HFFc6 (cell line): Measurements from ENCODE around the gene IMMP1L. TPM values are rescaled to one million over a fixed set of nuclear protein-coding genes. Genes with fewer than 3 reads are reported as not detected.

ENCODE experiments used
- DNase-seq: peaks from one replicate; pipeline ENCODE4 v3.0.0-alpha.2; 2018
- H3K27ac Mint-ChIP-seq: 2 replicates; pipeline ENCODE4 v1.8.0; 2020; ENCODE audit warnings: mild to moderate bottlenecking, mixed read lengths
- H3K27me3 Mint-ChIP-seq: 2 replicates; pipeline ENCODE4 v1.8.0; 2021; ENCODE audit warnings: mild to moderate bottlenecking, moderate library complexity, mixed read lengths; ENCODE audit not compliant: insufficient read depth
- H3K36me3 Mint-ChIP-seq: 2 replicates; pipeline ENCODE4 v1.8.0; 2021; ENCODE audit warnings: low read depth, mixed read lengths
- H3K4me1 Mint-ChIP-seq: 2 replicates; pipeline ENCODE4 v1.8.0; 2020; ENCODE audit warnings: low read depth, mixed read lengths
- H3K4me3 Mint-ChIP-seq: 2 replicates; pipeline ENCODE4 v1.8.0; 2020; ENCODE audit warnings: mild to moderate bottlenecking, moderate library complexity, mixed read lengths
- H3K9me3 Mint-ChIP-seq: 2 replicates; pipeline ENCODE4 v1.8.0; 2020; ENCODE audit warnings: mild to moderate bottlenecking, mixed read lengths
- CTCF ChIP-seq: fragments of 200-600 bp; sonication (generic); IDR thresholded peaks from 2 replicates; pipeline ENCODE4 v1.5.0; 2021; ENCODE audit warnings: antibody characterized with exemption, mild to moderate bottlenecking
- total RNA-seq, 6 experiments: library from RNA; stranded (reverse); fragmentation: NEBNext Ultra II Directional; extraction: Animal tissue kit (Norgen Biotek cat#: 25700); gene quantifications; 2 replicates in 1 of 6; 3 replicates in 5 of 6; pipeline ENCODE4 v1.2.3, GENCODE V29; 2021

The IMMP1L gene
- total RNA-seq, 6 experiments from 2014 or later, result 11.5 to 18.3 (median 14.5) TPM

- no peak overlapping the region for H3K4me3 Mint-ChIP-seq
- H3K4me1 Mint-ChIP-seq, result peaks cover 10% of the 10 kb centered on the region; the same call in 1 of the 2 replicates
- H3K36me3 Mint-ChIP-seq, result peaks cover 14% of the 10 kb centered on the region
- H3K27ac Mint-ChIP-seq, result no peak overlapping the region
- no peaks in the 10 kb centered on the region; the same call in 1 of the 2 replicates for H3K27me3 Mint-ChIP-seq
- DNase-seq, result no peak
- no peak for TF ChIP-seq CTCF
- no peaks in the 10 kb centered on the region for H3K9me3 Mint-ChIP-seq
Measured at GRCh38 chr11:31449040-31449439, 60.4 kb downstream of the IMMP1L start.

- no peak for TF ChIP-seq CTCF
- H3K4me3 Mint-ChIP-seq, result no peak overlapping the region
- no peak overlapping the region for H3K27ac Mint-ChIP-seq
- H3K4me1 Mint-ChIP-seq, result peaks cover 10% of the 10 kb centered on the region; the same call in 1 of the 2 replicates
- H3K36me3 Mint-ChIP-seq, result peaks cover 14% of the 10 kb centered on the region
- H3K27me3 Mint-ChIP-seq, result no peaks in the 10 kb centered on the region
- no peaks in the 10 kb centered on the region for H3K9me3 Mint-ChIP-seq
- no peak for DNase-seq
Measured at GRCh38 chr11:31445621-31446020, 63.8 kb downstream of the IMMP1L start.

- Mint-ChIP-seq H3K4me3 (no peak overlapping the region), H3K9me3 (no peaks in the 10 kb centered on the region), H3K27ac (no peak overlapping the region), H3K36me3 (peaks cover 18% of the 10 kb centered on the region), H3K4me1 (peaks cover 18% of the 10 kb centered on the region), H3K27me3 (no peaks in the 10 kb centered on the region)
- TF ChIP-seq CTCF, result no peak
- DNase-seq, result no peak
Measured at GRCh38 chr11:31443802-31444201, 65.6 kb downstream of the IMMP1L start.

- peaks cover 10% of the 10 kb centered on the region for H3K36me3 Mint-ChIP-seq
- H3K4me1 Mint-ChIP-seq, result peaks cover 35% of the 10 kb centered on the region
- no peaks in the 10 kb centered on the region for H3K9me3 Mint-ChIP-seq
- no peaks in the 10 kb centered on the region for H3K27me3 Mint-ChIP-seq
- TF ChIP-seq CTCF, result no peak
- no peak for DNase-seq
- no peak overlapping the region for H3K27ac Mint-ChIP-seq
- H3K4me3 Mint-ChIP-seq, result no peak overlapping the region
Measured at GRCh38 chr11:31442086-31442485, 67.3 kb downstream of the IMMP1L start.

- Mint-ChIP-seq H3K9me3 (no peaks in the 10 kb centered on the region), H3K36me3 (peaks cover 10% of the 10 kb centered on the region; the same call in 1 of the 2 replicates), H3K27ac (no peak overlapping the region), H3K27me3 (no peaks in the 10 kb centered on the region), H3K4me1 (peaks cover 39% of the 10 kb centered on the region), H3K4me3 (no peak overlapping the region)
- no peak for TF ChIP-seq CTCF
- no peak for DNase-seq
Measured at GRCh38 chr11:31441296-31441695, 68.1 kb downstream of the IMMP1L start.
